Skin epidermis (tissue), 12 donors: Measurements from ENCODE around the gene TTLL11.
A peak's percentile ranks its signal among the peaks of the same experiment; 100 is the strongest.

Experiments
- H3K27ac ChIP-seq, 21 experiments: fragments of 200-600 bp; sonication (generic) in 11 of 21; one replicate each; pipeline ENCODE4 v1.5.0; 2020; ENCODE audit warnings: mild to moderate bottlenecking in 3 of 21, inconsistent platforms in 2 of 21, moderate library complexity in 2 of 21
- H3K4me3 ChIP-seq, 7 experiments: fragments of 200-600 bp; sonication (generic) in 2 of 7; one replicate each; pipeline ENCODE4 v1.5.0; 2020; ENCODE audit warnings: inconsistent platforms in 2 of 7, mild to moderate bottlenecking in 2 of 7, moderate library complexity in 1 of 7

Gene TTLL11

DNA sequence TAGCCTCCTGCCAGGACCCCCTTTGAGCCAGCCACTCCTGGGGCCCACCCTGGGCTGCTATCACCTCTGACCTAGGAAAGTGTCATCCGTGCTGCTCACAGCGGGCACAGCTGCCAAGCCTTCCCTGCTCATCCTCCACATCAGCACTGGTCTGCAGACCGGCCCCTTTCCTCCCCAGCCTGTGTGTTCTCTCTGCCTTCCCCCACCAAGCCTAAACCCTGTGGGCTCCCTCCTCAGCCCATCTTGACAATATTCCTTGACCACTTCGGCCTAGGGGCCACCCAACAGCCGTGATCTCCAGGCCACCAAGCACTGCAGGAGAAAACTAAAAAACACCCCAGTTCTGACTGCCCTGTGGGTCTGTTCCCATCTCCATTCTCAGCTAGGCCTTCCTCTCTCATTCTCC is 306.6 kb downstream of the TTLL11 start:
- Histone ChIP-seq H3K27ac (no peak overlapping the region), H3K4me3 (no peak overlapping the region)

DNA sequence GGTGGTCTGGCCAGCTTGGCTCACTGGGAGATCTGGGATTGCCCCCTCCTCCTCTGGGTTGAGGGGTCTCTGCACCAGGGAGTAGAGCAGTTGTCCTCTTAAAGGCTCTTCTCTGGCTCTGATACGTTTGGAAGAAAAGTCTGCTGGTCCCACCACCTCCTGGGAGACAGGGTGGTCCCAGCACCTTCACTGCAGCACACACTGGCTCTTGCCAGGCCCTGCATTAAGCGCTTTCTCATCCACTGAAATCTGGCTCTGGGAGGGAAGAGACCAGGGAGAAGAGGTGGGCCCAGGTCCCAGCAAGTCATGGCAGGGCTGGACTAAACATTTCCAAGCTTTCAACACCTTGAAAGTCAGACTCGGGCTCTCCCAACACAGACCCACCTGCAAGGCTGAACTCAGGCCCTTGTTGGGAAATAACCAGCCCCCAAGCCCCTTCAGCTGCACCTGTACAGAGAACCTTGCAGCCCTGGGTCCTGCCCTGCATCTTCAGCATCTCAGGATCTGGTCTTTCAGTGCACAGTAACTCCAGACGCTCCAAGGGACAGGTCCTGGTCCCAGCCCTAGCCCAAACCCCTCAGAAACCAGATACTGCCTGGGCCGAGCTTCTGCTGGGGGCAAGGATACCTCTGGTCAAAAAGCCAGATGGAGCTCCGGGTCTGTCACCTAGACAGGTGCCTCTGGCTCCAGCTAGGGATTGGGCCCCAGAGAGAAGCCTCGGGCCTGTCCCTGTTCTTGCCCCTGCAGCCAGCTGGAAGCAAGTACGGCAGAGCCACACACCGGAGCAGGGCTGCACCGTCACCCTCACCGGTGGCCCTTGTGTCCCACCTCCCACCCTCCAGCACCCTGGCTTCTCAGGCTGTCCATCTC is 307.2 kb downstream of the TTLL11 start:
- no peak overlapping the region for H3K4me3 ChIP-seq
- no peak overlapping the region for H3K27ac ChIP-seq

DNA sequence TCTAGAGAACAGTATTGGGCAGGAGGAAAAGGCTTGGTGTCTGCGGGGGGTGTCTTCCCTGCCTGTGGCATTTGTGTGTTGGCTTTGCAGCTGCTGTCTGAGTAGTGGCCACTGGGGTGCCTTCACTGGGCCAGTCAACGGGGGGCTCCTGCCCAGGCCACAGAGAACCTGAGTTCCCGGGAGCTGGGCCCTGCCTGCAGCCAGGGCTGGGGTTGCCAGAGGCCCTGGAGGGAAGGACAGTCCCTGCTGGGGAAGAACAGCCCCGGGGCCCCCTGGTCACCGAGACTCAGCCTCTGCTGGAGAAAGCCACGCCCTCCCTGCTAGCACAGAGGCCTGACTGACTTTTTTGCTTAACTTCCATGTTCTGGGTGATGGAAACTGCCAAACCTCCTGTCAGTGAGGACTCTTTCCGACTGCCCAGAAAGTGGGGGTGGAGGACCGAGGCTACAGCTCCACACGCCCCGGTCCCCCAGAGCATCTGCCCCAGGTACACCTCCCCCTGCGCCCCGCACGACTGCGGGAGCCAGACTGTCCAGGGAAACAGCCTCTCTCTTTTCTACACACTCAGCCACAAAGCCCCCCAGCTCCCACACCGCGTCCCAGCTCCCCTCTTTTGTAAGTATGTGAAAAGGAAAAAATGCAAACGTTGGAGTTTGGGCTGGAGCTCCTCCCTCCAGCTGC is 308.2 kb downstream of the TTLL11 start:
- H3K27ac ChIP-seq, result no peak overlapping the region
- no peak overlapping the region for H3K4me3 ChIP-seq

DNA sequence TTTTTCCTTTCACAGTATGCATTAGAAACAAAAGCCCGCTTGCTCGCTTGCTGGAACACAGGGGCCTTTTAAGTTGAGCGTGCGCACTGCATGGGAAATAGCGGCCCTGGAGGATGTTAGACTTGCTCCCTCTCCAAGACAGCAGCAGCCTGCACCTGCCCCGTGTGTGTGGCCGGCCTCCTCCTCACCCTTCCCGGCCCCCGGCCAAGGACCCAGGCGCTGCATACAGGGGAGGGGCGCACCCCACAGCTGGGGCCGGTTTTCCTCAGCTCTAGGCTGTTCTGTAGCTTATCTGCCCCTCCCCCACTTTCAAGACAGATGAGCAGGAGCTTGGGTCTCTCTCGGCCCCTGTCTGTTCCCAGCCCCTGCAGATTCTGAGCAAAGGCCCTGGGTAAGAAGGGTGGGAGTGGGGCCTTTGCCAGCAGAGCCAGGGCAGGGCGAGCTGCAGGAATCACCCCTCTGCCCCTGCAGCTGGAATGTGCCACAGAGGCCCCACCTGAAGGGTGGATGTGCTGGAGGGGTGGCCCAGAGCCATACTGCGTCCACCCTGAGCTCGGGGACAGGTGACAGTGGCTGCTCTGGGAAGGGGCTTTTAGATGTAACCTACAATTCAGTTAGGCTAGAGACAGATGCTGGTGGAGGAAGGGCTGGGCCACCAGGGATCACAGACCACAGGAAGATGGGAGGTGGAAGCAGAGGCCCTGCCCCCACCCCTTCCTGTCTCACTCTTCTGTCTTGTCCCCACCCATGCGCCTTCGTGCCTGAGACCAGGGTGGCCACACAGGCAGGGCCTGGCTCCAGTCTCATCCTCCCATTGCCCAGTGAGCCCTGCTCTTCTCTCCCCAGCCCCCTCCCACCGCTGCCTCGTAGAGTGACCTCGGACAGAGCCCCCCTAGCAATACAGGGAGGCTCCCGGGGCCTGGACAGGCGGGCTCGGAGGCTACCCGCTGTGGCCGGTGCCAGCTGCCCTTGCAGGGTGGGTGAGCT is 309.3 kb downstream of the TTLL11 start:
- H3K4me3 ChIP-seq, result no peak overlapping the region
- no peak overlapping the region for H3K27ac ChIP-seq

DNA sequence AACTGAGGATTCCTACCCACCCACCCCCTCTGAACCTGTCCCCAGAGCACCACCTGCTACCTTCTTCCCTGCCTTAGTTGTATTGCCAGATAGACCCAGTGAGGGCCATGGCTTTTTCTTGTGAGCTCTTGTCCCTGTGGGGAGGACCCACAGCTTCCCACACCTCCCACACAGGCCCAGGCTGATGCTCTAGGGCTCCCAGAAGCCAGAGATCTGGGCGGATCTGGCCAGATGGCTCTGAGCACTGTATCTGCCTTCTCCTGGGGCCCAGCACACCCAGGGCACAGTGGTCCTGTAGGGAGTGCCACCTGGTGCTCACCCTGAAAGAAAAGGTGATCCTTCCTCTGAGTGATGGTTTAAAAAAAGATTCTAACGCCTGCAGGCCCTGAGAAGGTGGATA is 310.0 kb downstream of the TTLL11 start:
- no peak overlapping the region for H3K4me3 ChIP-seq
- H3K27ac ChIP-seq, result no peak overlapping the region

DNA sequence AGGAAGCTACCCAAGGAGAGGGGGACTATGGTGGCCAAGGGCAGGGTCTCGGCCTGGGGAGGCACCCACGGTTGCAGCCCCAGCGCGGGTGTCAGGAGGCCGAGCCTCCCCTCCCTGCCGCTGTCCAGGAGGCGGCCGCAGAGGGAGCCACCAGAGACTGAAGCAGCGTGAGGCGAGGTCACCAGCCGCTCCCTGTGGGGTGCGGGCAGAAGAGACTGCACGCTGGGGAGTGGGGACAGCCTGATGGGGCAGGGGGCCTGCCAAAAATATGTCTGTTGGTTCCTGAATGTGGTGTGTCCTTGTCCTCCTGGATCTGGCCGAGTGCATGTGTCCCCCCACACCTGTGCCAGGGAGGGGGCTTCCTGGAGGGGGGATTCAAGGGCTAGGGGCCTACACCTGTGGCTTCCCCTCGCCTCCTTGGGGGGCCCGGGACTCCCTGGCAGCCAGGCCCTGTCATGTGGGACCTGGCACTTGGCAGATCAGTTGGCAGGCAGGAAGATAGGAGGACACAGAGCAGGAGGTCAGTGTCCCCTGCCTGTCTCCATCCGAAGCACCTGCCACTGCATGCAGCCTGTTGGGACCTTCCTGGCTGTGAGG is 310.5 kb downstream of the TTLL11 start:
- no peak overlapping the region for H3K4me3 ChIP-seq
- no peak overlapping the region for H3K27ac ChIP-seq

DNA sequence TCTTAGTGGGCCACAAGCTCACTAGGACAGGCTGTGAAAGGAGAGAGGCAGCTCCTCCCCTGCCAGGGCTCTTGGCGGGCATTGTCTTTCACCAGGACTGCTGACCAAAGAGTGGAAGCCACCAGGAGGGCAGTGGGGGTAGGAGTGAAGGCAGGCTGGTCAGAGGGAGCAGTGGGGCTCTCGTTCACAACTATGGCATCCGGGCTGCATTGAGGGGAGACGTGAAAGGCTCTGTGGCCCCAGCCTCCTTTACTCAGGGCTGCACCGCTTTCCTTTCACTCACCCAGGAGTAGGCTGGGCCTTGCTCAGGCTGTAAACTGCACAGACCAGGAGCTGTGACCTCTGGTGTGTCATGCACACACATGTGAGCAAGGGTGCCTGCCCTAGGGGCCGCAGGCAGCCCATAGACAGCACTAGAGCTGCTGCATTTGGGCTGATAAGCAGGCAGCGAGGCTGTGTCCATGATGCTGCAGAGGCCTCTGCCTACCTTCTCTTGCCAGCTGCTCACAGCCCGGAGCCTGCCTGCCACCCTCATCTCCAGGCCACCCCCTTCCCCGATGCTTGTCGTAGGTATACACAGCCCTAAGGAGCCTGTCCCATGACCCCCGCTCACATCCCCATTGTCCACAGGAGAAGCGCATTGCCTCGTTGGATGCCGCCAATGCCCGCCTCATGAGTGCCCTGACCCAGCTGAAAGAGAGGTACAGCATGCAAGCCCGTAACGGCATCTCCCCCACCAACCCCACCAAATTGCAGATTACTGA is 311.2 kb downstream of the TTLL11 start:
- no peak overlapping the region for H3K27ac ChIP-seq

DNA sequence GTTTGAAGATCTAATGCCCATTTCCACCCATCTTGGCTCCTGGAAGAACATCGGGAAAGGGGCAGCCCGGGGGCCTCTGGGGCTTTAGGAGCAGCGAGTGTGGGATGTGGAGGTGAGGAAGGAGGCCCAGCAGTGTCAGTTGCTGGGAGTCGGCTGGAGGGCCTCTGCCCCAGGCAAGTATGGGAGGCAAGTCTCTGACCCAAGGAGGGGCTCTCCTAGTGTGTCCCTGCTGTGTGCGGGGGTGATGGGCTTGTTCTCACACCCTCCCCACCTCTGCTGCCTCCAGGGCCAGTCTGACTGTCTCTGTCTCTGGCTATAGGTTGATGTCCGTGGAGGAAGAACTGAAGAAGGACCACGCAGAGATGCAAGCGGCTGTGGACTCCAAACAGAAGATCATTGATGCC is 312.0 kb downstream of the TTLL11 start:
- Histone ChIP-seq H3K4me3 (no peak overlapping the region), H3K27ac (no peak overlapping the region)

More for the DNA sequence above, 311.2 kb downstream of the TTLL11 start:
- H3K4me3 ChIP-seq, result no peak overlapping the region

DNA sequence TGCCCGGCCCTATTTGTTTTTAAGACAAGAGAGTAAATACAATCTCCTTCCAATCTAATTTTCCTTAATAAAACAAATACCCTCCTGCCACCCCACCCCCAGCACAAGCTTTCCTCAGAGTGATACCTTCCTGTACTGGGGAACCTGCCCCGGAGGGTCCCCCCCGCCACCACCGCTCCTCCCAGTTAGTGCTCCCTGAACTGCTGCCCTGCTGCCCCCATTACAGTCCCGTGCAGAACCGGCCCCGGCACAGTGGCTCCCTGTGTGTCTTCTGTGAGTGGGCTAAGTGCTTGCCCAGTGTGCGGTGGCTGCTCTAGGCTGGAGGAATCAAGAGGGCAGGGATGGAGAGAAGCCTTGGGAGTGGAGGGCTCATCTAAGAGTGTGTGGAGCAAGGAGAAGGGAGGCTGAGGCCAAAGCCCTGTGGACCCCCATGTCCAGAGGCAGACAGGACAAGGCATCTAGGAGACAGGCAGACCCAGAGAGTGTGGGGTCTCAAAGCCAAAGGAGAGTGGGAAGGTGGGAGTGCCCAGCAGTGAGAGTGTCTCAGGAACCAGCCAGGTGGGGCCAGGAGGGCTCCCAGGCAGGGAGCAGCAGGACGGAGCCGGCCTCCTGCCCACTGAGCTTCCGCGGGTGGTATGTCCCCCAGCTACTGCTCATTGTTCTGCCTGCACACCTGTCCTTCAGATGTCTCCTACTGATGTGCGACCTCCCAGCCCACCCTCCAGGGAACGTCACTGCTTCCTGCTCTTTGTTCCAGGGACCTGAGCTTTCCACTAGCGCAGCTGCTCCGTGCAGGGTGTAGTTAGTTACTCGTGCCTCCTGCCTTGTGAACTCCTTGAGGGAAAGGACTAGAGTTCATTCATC is 312.7 kb downstream of the TTLL11 start:
- H3K27ac ChIP-seq, result peak overlapping the region in 3 of 21 experiments; percentile 1 to 28 (median 8)
- H3K4me3 ChIP-seq, result no peak overlapping the region

DNA sequence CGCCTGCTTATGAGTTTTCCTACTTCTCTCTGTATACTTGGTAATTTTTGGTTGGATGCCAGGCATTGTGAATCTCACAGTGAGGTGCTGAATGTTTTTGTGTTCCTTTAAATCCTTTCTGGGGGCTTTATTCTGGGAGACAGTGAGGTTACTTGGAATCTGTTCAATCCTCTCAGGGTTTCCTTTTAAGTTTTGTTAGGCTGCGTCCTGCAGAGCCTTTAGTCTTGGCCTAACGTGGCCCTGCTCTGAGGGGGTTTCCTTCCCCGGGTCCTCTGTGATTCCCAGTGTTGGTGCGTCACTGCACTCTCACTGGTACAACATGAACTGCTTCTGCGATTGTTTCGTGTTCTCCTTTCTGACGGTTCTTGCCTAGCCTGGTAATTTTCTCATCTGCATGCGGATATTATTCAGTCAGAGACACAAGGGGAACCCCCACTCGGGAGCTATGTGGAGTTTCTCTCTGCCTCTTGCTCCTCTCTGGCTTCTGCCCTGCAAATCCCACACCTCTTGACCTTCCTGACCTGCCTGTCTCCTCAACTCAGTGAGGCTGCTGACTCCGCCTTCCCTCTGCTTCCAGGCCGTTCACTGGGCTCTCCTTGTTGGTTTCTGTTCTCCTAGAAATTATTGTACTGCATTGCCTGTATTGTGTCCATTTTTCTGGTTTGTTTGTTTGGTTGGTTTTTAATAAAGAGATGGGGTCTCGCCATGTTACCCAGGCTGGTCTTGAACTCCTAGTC is 313.6 kb downstream of the TTLL11 start:
- Histone ChIP-seq H3K27ac (peak overlapping the region in 2 of 21 experiments; percentile 1 to 8), H3K4me3 (no peak overlapping the region)

DNA sequence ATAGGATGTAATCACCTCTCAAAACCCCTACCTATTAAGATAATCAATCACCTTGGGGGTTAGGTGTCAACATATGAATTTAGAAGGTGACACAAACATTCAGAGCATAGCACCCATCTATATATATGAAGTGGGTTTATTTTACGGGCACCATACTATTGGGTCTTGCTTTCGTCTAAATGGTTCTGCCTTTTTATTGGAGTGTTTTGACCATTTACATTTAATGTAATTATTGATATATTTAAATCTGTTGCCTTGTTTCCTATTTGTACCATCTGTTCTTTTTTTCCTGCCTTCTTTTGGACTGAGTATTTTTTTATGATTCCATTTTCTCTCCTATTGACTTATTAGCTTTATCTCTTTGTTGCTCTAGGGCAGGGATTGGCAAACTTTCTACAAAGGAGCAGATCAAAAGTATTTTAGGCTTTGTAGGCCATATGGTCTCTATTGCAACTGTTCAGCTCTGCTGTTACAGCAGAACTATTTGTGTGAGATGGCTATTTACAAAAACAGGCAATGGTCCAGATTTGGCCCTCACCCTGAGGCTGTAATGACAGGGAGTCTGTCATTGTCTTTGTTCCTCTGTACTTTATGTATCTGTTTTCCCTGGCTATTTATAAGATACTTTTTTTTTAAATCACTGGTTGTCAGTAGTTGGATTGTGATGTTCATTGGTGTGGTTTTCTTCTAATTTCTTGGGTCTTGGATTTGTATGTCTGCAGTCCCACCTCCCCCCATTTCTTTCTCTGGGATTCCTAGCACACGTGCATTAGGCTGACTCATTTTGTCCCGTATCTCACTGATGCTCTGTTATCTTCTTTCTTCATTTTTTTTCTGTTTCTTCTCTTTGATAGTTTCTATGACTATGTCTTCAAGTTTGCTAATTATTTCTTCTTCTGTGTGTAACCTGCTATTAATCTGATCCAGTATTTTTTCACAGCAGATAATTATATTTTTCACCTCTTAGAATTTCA is 314.6 kb downstream of the TTLL11 start:
- no peak overlapping the region for H3K4me3 ChIP-seq
- no peak overlapping the region for H3K27ac ChIP-seq

DNA sequence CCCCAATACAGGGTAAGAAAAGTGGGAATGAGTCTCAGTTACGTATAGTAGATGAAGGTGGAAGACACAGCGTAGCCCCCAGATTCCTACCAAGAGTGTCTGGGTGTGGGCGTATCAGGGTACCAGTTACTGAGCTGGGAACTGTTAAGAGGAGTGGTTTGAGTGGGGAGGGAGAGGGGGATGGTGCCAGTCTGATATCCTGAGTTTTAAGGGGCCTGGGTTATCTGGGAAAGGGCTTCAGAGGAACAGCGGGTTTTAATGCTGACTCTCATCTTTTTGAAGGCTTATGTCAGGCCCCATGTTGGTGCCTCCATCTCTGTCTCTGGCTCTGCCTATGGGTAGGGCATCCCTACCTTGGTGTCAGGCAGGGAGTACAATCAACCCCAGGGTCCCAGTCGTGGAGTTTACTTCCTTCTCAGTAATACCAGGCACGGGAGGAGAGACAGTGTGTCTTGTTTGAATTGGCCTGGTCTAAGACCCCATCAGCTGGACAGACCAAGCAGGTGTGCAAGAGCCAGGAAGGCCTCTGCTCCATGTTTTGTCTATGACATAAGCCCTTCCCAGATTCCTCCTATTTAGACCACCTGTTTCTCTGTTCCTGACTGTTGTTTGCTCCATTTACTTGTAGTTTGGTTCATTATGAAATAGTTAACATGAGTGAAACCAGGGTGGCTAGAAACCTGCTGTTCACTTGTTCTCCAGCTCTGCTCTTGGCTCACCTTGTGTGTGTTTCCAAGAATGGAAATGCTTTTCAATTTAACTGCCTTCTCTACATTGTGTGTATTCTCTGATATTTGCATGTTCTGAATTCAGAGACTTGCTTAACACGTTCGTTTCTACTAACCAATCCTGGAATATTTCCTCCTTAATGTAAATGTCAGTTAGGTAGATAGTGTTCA is 316.1 kb downstream of the TTLL11 start:
- Histone ChIP-seq H3K4me3 (no peak overlapping the region), H3K27ac (no peak overlapping the region)

DNA sequence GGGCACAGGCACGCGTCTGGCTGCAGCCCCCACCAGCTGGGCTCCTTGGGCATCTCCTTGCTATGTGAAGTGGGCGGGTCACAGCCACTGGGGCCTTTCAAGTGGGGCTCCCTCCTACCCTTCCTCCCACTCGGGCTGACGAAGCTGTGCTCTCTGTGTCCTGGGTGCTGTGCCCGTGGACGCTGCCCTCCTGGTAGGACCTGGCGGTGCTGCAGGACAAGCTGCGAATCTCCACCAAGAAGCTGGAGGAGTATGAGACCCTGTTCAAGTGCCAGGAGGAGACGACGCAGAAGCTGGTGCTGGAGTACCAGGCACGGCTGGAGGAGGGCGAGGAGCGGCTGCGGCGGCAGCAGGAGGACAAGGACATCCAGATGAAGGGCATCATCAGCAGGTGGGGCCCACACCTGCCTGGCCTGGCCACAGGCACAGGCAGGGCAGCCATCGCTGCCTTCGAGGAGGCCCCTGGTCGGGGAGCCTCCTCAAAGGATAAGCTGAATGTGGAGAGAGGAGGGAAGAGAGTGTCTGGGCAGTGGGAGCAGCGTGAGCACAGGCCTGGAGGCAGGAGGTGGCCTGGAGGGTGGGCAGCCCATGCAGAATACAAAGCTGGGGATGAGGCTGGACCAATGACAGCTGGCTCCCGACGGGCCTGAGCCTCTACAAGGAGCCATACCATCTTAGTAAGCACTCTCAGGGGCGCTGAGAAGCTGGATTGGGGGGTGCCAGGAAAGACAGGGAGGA is 316.9 kb downstream of the TTLL11 start:
- no peak overlapping the region for H3K4me3 ChIP-seq

More for the DNA sequence above, 316.9 kb downstream of the TTLL11 start:
- no peak overlapping the region for H3K27ac ChIP-seq
